Right lobe of liver (tissue), 4 donors: ENCODE measurements around the gene WNT3.

Experiments used
- POLR2A ChIP-seq: fragments of 450-650 bp; IDR thresholded peaks from one replicate; pipeline ENCODE4 v1.6.1; 2017; ENCODE audit warnings: antibody characterized with exemption, mild to moderate bottlenecking
- TF ChIP-seq, protein P1 (sequence below), 4 donors: fragments of 200-600 bp in 3 of 4; fragments of 450-650 bp in 1 of 4; IDR thresholded peaks; one replicate each; pipeline versions ENCODE4 v1.5.1 to v1.8.0; 2016 to 2022; ENCODE audit warnings: antibody characterized with exemption in 4 of 4, mild to moderate bottlenecking in 2 of 4
- donor health status: DM: no; HTN: no; CAD: no.
- donor health status: DM: no; HTN: no; CAD: no.
- donor health status: DM: no; HTN: yes; CAD: no.

DNA sequence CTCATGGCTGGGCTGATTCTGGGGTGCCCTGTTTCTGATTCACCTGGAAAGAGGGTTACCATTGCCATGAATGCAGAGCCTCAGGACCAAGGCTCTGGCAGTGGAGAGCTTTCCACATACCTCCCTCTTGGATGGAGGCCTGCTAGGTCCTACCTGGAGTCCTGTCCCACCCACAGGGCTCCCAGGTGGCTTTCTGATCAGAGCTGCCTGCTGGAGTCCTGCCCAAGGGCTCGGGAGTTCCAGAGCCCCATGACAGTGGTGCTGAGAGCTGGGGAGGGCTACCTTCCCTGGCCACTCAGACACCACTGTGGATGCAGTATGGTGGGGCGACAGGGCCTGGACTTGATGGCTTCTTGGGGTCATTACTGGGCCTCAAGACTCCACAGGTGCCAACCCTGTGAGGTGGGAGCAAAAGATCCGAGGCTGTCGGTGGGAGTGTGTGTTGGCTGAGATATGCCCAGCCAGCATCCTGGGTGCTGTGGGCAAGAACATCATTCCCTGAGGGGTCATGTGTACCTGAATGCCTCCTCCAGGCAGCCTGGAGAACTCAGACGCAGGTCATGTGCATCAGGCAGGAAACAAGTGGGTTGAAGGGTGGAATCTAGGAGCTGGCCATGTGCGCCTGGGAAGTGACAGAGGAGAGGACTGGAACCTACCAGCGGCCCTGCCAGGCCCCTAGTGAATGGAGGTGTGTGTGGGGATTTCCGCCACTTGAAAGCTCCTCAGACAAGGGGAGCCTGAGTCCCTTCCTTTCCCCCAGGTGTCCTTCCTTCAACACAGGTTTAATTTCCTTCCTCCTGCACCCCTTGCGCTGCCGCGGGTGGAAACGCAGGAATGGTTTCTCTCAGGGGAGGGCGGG, 2.3 kb upstream of the WNT3 start:
- no peak for TF ChIP-seq POLR2A
- TF ChIP-seq, protein P1, sequence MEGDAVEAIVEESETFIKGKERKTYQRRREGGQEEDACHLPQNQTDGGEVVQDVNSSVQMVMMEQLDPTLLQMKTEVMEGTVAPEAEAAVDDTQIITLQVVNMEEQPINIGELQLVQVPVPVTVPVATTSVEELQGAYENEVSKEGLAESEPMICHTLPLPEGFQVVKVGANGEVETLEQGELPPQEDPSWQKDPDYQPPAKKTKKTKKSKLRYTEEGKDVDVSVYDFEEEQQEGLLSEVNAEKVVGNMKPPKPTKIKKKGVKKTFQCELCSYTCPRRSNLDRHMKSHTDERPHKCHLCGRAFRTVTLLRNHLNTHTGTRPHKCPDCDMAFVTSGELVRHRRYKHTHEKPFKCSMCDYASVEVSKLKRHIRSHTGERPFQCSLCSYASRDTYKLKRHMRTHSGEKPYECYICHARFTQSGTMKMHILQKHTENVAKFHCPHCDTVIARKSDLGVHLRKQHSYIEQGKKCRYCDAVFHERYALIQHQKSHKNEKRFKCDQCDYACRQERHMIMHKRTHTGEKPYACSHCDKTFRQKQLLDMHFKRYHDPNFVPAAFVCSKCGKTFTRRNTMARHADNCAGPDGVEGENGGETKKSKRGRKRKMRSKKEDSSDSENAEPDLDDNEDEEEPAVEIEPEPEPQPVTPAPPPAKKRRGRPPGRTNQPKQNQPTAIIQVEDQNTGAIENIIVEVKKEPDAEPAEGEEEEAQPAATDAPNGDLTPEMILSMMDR (IDR thresholded peaks at IDR 0.05): no peak
